Measurements from ENCODE around the gene ZNF585A.

GRCh38 chr19:37114001-37114400, 58.5 kb downstream of the ZNF585A start:
- TF ChIP-seq CTCF (conservative IDR thresholded peaks at IDR 0.05) (peak; percentile 52), EZH2 (IDR thresholded peaks at IDR 0.05; ENCODE audit: low read depth) (no peak)

Data from PC-9 (cell line).